Endodermal cell (in vitro differentiated cells): ENCODE data around the gene TACC2. TPM values are rescaled to one million over a fixed set of nuclear protein-coding genes. Genes with fewer than 3 reads are reported as not detected.

ENCODE experiments used
- DNase-seq: peaks from one replicate; pipeline ENCODE4 v3.0.0-alpha.2; 2017
- H3K27ac ChIP-seq: 2 replicates; pipeline ENCODE4 v1.5.1; 2013; ENCODE audit warnings: mild to moderate bottlenecking, low read depth, low read length, moderate library complexity
- H3K27me3 ChIP-seq: 2 replicates; pipeline ENCODE4 v1.6.1; 2013; ENCODE audit warnings: mild to moderate bottlenecking, low read length, moderate library complexity; ENCODE audit not compliant: insufficient read depth, control insufficient read depth, poor library complexity, severe bottlenecking
- H3K36me3 ChIP-seq: 2 replicates; pipeline ENCODE4 v1.7.0; 2013; ENCODE audit warnings: mild to moderate bottlenecking, low read length, moderate library complexity; ENCODE audit not compliant: control insufficient read depth, insufficient read depth
- H3K4me1 ChIP-seq: one replicate; pipeline ENCODE4 v1.7.0; 2013; ENCODE audit warnings: low read length; ENCODE audit not compliant: control insufficient read depth, insufficient read depth
- H3K4me3 ChIP-seq: 2 replicates; pipeline ENCODE4 v1.5.1; 2013; ENCODE audit warnings: mild to moderate bottlenecking, low read length, moderate library complexity
- H3K9ac ChIP-seq: 2 replicates; pipeline ENCODE4 v1.6.1; 2013; ENCODE audit warnings: mild to moderate bottlenecking, low read length, moderate library complexity; ENCODE audit not compliant: poor library complexity, severe bottlenecking; ENCODE audit errors: extremely low read depth
- H3K9me3 ChIP-seq: 2 replicates; pipeline ENCODE4 v1.6.1; 2013; ENCODE audit warnings: mild to moderate bottlenecking, low read length, moderate library complexity; ENCODE audit not compliant: control insufficient read depth
- H3K27ac Mint-ChIP-seq: 2 replicates; pipeline ENCODE4 v1.8.0; 2020; ENCODE audit warnings: mixed read lengths
- H3K27me3 Mint-ChIP-seq: 2 replicates; pipeline ENCODE4 v1.8.0; 2021; ENCODE audit warnings: mild to moderate bottlenecking, mixed read lengths; ENCODE audit not compliant: insufficient read depth
- H3K36me3 Mint-ChIP-seq: 2 replicates; pipeline ENCODE4 v1.8.0; 2020; ENCODE audit warnings: low read depth, mixed read lengths
- H3K4me1 Mint-ChIP-seq: 2 replicates; pipeline ENCODE4 v1.8.0; 2020; ENCODE audit warnings: mixed read lengths
- H3K4me3 Mint-ChIP-seq: 2 replicates; pipeline ENCODE4 v1.8.0; 2020; ENCODE audit warnings: mild to moderate bottlenecking, moderate library complexity, mixed read lengths
- H3K9me3 Mint-ChIP-seq: 2 replicates; pipeline ENCODE4 v1.8.0; 2020; ENCODE audit warnings: mild to moderate bottlenecking, mixed read lengths
- CTCF ChIP-seq: fragments of 200-600 bp; sonication (generic); conservative IDR thresholded peaks from 2 replicates; pipeline ENCODE4 v1.5.0; 2021; ENCODE audit warnings: antibody characterized with exemption, mild to moderate bottlenecking
- WGBS, 2 experiments: methylation state at CpG; one replicate each; pipeline versions ENCODE4 v1.1.5 to v1.1.7; 2013; ENCODE audit warnings: missing lambda C conversion rate in 2 of 2, mixed read lengths in 1 of 2; ENCODE audit not compliant: insufficient coverage in 1 of 2, insufficient read length in 1 of 2; 5-methylcytosine and 5-hydroxymethylcytosine counted together
- total RNA-seq, 2 donors: library from RNA; stranded (reverse); fragmentation: NEBNext Ultra II Directional in 1 of 2; extraction: Animal tissue kit (Norgen Biotek cat#: 25700) in 1 of 2; gene quantifications; 2 replicates in 1 of 2; 3 replicates in 1 of 2; pipeline ENCODE4 v1.2.1, GENCODE V29; 2021

TACC2 gene
- total RNA-seq, 2 donors from 2014 or later: 24.5 to 34.1 TPM

GRCh38 chr10:122296363-122297120 is 307.6 kb downstream of the TACC2 start:
- H3K9me3 Mint-ChIP-seq: no peaks in the 10 kb centered on the region
- H3K9me3 ChIP-seq: no peaks in the 10 kb centered on the region
- 90 to 96% methylated on average over 7 to 8 of the region's 8 CpGs for WGBS, 2 experiments

GRCh38 chr10:122297583-122297982 is 308.6 kb downstream of the TACC2 start:
- H3K4me3 ChIP-seq: no peak overlapping the region
- H3K27ac ChIP-seq: no peak overlapping the region
- H3K9me3 Mint-ChIP-seq: no peaks in the 10 kb centered on the region
- no peaks in the 10 kb centered on the region for H3K36me3 ChIP-seq
- H3K27ac Mint-ChIP-seq: no peak overlapping the region
- no peak overlapping the region for H3K4me3 Mint-ChIP-seq
- TF ChIP-seq CTCF: no peak
- H3K4me1 Mint-ChIP-seq: peaks cover 16% of the 10 kb centered on the region
- no peaks in the 10 kb centered on the region for H3K36me3 Mint-ChIP-seq
- no peaks in the 10 kb centered on the region for H3K9me3 ChIP-seq
- H3K9ac ChIP-seq: no peak overlapping the region
- H3K27me3 Mint-ChIP-seq: no peaks in the 10 kb centered on the region
- no peak for DNase-seq
- peaks cover 6% of the 10 kb centered on the region for H3K4me1 ChIP-seq
- WGBS, 2 experiments: 89 to 100% methylated on average over 3 to 8 of the region's 8 CpGs
- H3K27me3 ChIP-seq: no peaks in the 10 kb centered on the region

More at GRCh38 chr10:122296363-122297120, 307.6 kb downstream of the TACC2 start:
- no peaks in the 10 kb centered on the region for H3K36me3 ChIP-seq
- no peak overlapping the region for H3K9ac ChIP-seq
- H3K27ac ChIP-seq: no peak overlapping the region
- no peak overlapping the region for H3K4me3 ChIP-seq
- no peak for TF ChIP-seq CTCF
- no peaks in the 10 kb centered on the region for H3K27me3 Mint-ChIP-seq
- peaks cover 6% of the 10 kb centered on the region for H3K4me1 ChIP-seq
- peaks cover 16% of the 10 kb centered on the region for H3K4me1 Mint-ChIP-seq
- H3K4me3 Mint-ChIP-seq: no peak overlapping the region
- H3K27me3 ChIP-seq: no peaks in the 10 kb centered on the region
- no peak for DNase-seq
- H3K36me3 Mint-ChIP-seq: no peaks in the 10 kb centered on the region
- no peak overlapping the region for H3K27ac Mint-ChIP-seq

- no peak overlapping the region for H3K4me3 Mint-ChIP-seq
These were observed 309.2 kb downstream of the TACC2 start for GRCh38 chr10:122298206-122298597.

More at GRCh38 chr10:122298206-122298597, 309.2 kb downstream of the TACC2 start:
- DNase-seq: no peak
- no peak for TF ChIP-seq CTCF
- H3K9ac ChIP-seq: no peak overlapping the region
- Mint-ChIP-seq H3K36me3 (no peaks in the 10 kb centered on the region), H3K27me3 (no peaks in the 10 kb centered on the region), H3K4me1 (peaks cover 14% of the 10 kb centered on the region), H3K27ac (no peak overlapping the region), H3K9me3 (no peaks in the 10 kb centered on the region)
- no peaks in the 10 kb centered on the region for H3K36me3 ChIP-seq
- no peak overlapping the region for H3K4me3 ChIP-seq
- no peak overlapping the region for H3K27ac ChIP-seq
- no peaks in the 10 kb centered on the region for H3K27me3 ChIP-seq
- H3K4me1 ChIP-seq: peaks cover 6% of the 10 kb centered on the region
- no peaks in the 10 kb centered on the region for H3K9me3 ChIP-seq
- 86 to 91% methylated on average over 6 of the region's 6 CpGs for WGBS, 2 experiments
